K562 (cell line): ENCODE measurements around the gene TTC9C. TPM values are rescaled to one million over a fixed set of nuclear protein-coding genes. Genes with fewer than 3 reads are reported as not detected.

Source experiments
- BHLHE40 ChIP-seq: IDR thresholded peaks from 2 replicates; pipeline ENCODE4 v1.6.1; 2011; ENCODE audit warnings: low read length, improper control_type of control experiment
- NR2C1 ChIP-seq, 2 experiments: fragments of 450-650 bp; IDR thresholded peaks; 2 replicates each; pipeline ENCODE4 v1.6.1; 2017; ENCODE audit warnings: mild to moderate bottlenecking in 2 of 2, antibody characterized with exemption in 1 of 2, inconsistent platforms in 1 of 2, missing compliant biosample characterization in 1 of 2, missing genetic modification characterization in 1 of 2
- RFX1 ChIP-seq: fragments of 450-650 bp; IDR thresholded peaks from 2 replicates; pipeline ENCODE4 v1.6.1; 2016; ENCODE audit warnings: mild to moderate bottlenecking, moderate library complexity
- TARDBP ChIP-seq: fragments of 450-650 bp; IDR thresholded peaks from 2 replicates; pipeline ENCODE4 v1.6.1; 2016
- ZC3H4 ChIP-seq: sonication (generic); formaldehyde crosslinking; IDR thresholded peaks from 2 replicates; pipeline ENCODE4 v1.9.0; 2021; ENCODE audit warnings: missing genetic modification reagents, borderline replicate concordance
- polyA plus RNA-seq, 8 experiments: library from polyadenylated mRNA; depleted of rRNA in 4 of 8; stranded (reverse) in 5 of 8; unstranded in 3 of 8; fragments of >200 nt; fragmentation: Nextera tagmentation in 2 of 8; fragmentation: Illumina TruSeq in 1 of 8; extraction: Ambion mirVana in 2 of 8; extraction: Trizol in 1 of 8; gene quantifications; 2 replicates each; pipeline versions ENCODE4 v1.2.1 to v1.2.3, GENCODE V29; 2011 to 2014; ENCODE audit warnings: inconsistent platforms in 1 of 8, missing spikeins in 1 of 8
- total RNA-seq, 7 experiments: library from RNA; depleted of rRNA in 6 of 7; stranded (reverse); fragments of >200 nt in 6 of 7; fragmentation: Illumina TruSeq in 2 of 7; extraction: Trizol in 2 of 7; gene quantifications; 2 replicates each; pipeline versions ENCODE4 v1.2.1 to v1.2.3, GENCODE V29; 2011 to 2021; ENCODE audit warnings: low replicate concordance in 1 of 7
- TF ChIP-seq, protein P1 (sequence below), 2 experiments: fragments of 450-650 bp; formaldehyde crosslinking in 1 of 2; IDR thresholded peaks; 2 replicates each; pipeline versions ENCODE4 v1.4.0 to v1.6.1; 2014 to 2020; ENCODE audit warnings: mild to moderate bottlenecking in 2 of 2, borderline replicate concordance in 1 of 2, low read depth in 1 of 2
- TF ChIP-seq, protein P2 (sequence below): sonication (generic); formaldehyde crosslinking; IDR thresholded peaks from 2 replicates; pipeline ENCODE4 v1.4.0; 2020; ENCODE audit warnings: mild to moderate bottlenecking, missing genetic modification reagents
- TF ChIP-seq, protein P3 (sequence below), 2 experiments: IDR thresholded peaks; 2 replicates each; pipeline ENCODE4 v1.6.1; 2012; ENCODE audit warnings: improper control_type of control experiment in 2 of 2, low read depth in 2 of 2, low read length in 2 of 2, borderline replicate concordance in 1 of 2
- TF ChIP-seq, protein P4 (sequence below), 2 experiments: fragments of 150-350 bp in 1 of 2; IDR thresholded peaks; 2 replicates each; pipeline ENCODE4 v1.6.1; 2012 to 2016; ENCODE audit warnings: low read depth in 2 of 2, low read length in 2 of 2, mild to moderate bottlenecking in 1 of 2, moderate library complexity in 1 of 2

The TTC9C gene
- total and polyA plus RNA-seq, 9 of the 15 experiments (the other 6 are each of a cell fraction or from before 2014, with no cell fraction given): 32.8 to 59.0 (median 37.1) TPM

DNA sequence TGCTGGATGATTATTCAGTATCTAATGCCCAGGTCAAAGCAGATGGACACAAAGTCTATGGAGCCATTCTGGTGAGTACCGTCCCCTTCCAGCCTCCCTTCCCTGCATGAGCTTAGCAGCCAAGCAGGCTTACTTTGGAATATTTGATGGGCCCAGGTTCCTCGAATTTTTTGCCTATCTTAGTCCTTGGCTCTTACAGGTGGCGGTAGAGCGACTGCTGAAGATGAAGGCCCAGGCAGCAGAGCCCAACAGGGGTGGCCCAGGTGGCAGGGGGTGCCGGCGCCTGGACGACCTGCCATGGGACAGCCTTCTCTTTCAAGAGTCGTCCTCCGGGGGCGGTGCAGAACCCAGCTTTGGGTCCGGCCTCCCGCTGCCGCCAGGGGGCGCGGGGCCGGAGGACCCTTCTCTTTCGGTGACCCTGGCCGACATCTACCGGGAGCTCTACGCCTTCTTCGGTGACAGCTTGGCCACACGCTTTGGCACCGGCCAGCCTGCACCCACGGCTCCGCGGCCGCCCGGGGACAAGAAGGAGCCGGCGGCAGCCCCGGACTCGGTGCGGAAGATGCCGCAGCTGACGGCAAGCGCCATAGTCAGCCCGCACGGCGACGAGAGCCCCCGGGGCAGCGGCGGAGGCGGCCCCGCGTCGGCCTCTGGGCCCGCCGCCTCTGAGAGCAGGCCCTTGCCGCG lies 58.2 kb downstream of the TTC9C start (continued):
- TF ChIP-seq, protein P1, sequence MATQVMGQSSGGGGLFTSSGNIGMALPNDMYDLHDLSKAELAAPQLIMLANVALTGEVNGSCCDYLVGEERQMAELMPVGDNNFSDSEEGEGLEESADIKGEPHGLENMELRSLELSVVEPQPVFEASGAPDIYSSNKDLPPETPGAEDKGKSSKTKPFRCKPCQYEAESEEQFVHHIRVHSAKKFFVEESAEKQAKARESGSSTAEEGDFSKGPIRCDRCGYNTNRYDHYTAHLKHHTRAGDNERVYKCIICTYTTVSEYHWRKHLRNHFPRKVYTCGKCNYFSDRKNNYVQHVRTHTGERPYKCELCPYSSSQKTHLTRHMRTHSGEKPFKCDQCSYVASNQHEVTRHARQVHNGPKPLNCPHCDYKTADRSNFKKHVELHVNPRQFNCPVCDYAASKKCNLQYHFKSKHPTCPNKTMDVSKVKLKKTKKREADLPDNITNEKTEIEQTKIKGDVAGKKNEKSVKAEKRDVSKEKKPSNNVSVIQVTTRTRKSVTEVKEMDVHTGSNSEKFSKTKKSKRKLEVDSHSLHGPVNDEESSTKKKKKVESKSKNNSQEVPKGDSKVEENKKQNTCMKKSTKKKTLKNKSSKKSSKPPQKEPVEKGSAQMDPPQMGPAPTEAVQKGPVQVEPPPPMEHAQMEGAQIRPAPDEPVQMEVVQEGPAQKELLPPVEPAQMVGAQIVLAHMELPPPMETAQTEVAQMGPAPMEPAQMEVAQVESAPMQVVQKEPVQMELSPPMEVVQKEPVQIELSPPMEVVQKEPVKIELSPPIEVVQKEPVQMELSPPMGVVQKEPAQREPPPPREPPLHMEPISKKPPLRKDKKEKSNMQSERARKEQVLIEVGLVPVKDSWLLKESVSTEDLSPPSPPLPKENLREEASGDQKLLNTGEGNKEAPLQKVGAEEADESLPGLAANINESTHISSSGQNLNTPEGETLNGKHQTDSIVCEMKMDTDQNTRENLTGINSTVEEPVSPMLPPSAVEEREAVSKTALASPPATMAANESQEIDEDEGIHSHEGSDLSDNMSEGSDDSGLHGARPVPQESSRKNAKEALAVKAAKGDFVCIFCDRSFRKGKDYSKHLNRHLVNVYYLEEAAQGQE (IDR thresholded peaks at IDR 0.05; ENCODE audit: borderline replicate concordance): peak; percentile 61
- TF ChIP-seq, protein P1 (CRISPR knock-in tag; IDR thresholded peaks at IDR 0.05; ENCODE audit: low read depth): no peak
- 0 out of 2 replicates have a peak, but pooled peaks have one; percentile 11 for TF ChIP-seq TARDBP
- no peak; the same call in 1 of the 2 replicates for TF ChIP-seq NR2C1 (IDR thresholded peaks at IDR 0.05)
- TF ChIP-seq NR2C1 (tag; IDR thresholded peaks at IDR 0.05): peak; percentile 66
- peak; percentile 70; the same call in 1 of the 2 replicates for TF ChIP-seq ZC3H4 (CRISPR knock-in tag)
- TF ChIP-seq, protein P2, sequence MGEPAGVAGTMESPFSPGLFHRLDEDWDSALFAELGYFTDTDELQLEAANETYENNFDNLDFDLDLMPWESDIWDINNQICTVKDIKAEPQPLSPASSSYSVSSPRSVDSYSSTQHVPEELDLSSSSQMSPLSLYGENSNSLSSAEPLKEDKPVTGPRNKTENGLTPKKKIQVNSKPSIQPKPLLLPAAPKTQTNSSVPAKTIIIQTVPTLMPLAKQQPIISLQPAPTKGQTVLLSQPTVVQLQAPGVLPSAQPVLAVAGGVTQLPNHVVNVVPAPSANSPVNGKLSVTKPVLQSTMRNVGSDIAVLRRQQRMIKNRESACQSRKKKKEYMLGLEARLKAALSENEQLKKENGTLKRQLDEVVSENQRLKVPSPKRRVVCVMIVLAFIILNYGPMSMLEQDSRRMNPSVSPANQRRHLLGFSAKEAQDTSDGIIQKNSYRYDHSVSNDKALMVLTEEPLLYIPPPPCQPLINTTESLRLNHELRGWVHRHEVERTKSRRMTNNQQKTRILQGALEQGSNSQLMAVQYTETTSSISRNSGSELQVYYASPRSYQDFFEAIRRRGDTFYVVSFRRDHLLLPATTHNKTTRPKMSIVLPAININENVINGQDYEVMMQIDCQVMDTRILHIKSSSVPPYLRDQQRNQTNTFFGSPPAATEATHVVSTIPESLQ (CRISPR knock-in tag): no peak
- TF ChIP-seq BHLHE40: peak; percentile 41; the same call in 1 of the 2 replicates
- TF ChIP-seq, protein P3, sequence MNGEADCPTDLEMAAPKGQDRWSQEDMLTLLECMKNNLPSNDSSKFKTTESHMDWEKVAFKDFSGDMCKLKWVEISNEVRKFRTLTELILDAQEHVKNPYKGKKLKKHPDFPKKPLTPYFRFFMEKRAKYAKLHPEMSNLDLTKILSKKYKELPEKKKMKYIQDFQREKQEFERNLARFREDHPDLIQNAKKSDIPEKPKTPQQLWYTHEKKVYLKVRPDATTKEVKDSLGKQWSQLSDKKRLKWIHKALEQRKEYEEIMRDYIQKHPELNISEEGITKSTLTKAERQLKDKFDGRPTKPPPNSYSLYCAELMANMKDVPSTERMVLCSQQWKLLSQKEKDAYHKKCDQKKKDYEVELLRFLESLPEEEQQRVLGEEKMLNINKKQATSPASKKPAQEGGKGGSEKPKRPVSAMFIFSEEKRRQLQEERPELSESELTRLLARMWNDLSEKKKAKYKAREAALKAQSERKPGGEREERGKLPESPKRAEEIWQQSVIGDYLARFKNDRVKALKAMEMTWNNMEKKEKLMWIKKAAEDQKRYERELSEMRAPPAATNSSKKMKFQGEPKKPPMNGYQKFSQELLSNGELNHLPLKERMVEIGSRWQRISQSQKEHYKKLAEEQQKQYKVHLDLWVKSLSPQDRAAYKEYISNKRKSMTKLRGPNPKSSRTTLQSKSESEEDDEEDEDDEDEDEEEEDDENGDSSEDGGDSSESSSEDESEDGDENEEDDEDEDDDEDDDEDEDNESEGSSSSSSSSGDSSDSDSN (IDR thresholded peaks at IDR 0.05; ENCODE audit: borderline replicate concordance in 1 of 2, low read depth in 2 of 2, low read length in 2 of 2): peak; percentile 85 to 93; a peak in 3 of 4 replicates
- TF ChIP-seq RFX1: no peak
- TF ChIP-seq, protein P4, sequence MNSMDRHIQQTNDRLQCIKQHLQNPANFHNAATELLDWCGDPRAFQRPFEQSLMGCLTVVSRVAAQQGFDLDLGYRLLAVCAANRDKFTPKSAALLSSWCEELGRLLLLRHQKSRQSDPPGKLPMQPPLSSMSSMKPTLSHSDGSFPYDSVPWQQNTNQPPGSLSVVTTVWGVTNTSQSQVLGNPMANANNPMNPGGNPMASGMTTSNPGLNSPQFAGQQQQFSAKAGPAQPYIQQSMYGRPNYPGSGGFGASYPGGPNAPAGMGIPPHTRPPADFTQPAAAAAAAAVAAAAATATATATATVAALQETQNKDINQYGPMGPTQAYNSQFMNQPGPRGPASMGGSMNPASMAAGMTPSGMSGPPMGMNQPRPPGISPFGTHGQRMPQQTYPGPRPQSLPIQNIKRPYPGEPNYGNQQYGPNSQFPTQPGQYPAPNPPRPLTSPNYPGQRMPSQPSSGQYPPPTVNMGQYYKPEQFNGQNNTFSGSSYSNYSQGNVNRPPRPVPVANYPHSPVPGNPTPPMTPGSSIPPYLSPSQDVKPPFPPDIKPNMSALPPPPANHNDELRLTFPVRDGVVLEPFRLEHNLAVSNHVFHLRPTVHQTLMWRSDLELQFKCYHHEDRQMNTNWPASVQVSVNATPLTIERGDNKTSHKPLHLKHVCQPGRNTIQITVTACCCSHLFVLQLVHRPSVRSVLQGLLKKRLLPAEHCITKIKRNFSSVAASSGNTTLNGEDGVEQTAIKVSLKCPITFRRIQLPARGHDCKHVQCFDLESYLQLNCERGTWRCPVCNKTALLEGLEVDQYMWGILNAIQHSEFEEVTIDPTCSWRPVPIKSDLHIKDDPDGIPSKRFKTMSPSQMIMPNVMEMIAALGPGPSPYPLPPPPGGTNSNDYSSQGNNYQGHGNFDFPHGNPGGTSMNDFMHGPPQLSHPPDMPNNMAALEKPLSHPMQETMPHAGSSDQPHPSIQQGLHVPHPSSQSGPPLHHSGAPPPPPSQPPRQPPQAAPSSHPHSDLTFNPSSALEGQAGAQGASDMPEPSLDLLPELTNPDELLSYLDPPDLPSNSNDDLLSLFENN (IDR thresholded peaks at IDR 0.05; ENCODE audit: low read depth in 2 of 2, low read length in 2 of 2): 0 out of 4 replicates have a peak, but pooled peaks of 1 of the 2 experiments have one; percentile 27
